ENCODE measurements around the gene ZGPAT. TPM values are rescaled to one million over a fixed set of nuclear protein-coding genes. Genes with fewer than 3 reads are reported as not detected.

ZGPAT gene
- total and polyA plus RNA-seq, 2 of the 13 experiments (the other 11 are each of a cell fraction or from before 2014, with no cell fraction given): 23.0 to 41.9 TPM

DNA sequence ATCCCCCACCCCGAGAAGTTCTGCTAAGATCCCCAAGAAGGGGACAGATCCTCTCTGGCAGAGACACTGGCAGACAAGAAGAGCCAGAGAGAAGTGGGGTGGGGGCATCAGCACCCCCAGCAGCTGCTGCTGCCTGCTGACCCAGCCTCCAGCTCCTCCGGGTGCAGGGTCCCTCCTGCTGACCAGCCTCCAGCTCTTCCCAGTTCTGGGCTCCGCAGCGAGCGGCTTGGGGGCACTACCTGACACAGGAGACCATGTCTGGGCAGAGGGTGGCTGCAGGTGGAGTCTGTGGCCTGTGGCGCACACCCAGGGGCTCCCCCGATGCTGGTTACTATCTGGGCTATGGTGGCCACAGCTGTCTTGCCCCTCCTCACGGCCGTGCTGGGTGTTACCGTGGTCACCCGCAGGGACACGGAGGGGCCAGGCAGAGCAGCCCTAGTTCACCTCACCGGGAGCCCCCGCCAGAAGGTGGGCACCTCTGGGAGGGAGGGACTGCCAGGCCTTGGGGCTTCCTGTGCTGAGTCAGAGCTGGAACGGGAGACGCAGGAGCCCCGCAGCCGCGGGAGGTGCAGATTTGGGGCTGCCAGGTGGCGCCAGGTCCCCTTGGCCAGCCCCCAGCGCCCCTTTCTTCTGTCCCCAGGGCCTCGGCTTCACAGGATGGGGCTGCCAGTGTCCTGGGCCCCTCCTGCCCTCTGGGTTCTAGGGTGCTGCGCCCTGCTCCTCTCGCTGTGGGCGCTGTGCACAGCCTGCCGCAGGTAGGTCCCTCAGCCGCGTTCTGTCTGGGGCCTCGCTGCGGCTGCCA, 29.3 kb downstream of the ZGPAT start (continued):
- TF ChIP-seq, protein P1, sequence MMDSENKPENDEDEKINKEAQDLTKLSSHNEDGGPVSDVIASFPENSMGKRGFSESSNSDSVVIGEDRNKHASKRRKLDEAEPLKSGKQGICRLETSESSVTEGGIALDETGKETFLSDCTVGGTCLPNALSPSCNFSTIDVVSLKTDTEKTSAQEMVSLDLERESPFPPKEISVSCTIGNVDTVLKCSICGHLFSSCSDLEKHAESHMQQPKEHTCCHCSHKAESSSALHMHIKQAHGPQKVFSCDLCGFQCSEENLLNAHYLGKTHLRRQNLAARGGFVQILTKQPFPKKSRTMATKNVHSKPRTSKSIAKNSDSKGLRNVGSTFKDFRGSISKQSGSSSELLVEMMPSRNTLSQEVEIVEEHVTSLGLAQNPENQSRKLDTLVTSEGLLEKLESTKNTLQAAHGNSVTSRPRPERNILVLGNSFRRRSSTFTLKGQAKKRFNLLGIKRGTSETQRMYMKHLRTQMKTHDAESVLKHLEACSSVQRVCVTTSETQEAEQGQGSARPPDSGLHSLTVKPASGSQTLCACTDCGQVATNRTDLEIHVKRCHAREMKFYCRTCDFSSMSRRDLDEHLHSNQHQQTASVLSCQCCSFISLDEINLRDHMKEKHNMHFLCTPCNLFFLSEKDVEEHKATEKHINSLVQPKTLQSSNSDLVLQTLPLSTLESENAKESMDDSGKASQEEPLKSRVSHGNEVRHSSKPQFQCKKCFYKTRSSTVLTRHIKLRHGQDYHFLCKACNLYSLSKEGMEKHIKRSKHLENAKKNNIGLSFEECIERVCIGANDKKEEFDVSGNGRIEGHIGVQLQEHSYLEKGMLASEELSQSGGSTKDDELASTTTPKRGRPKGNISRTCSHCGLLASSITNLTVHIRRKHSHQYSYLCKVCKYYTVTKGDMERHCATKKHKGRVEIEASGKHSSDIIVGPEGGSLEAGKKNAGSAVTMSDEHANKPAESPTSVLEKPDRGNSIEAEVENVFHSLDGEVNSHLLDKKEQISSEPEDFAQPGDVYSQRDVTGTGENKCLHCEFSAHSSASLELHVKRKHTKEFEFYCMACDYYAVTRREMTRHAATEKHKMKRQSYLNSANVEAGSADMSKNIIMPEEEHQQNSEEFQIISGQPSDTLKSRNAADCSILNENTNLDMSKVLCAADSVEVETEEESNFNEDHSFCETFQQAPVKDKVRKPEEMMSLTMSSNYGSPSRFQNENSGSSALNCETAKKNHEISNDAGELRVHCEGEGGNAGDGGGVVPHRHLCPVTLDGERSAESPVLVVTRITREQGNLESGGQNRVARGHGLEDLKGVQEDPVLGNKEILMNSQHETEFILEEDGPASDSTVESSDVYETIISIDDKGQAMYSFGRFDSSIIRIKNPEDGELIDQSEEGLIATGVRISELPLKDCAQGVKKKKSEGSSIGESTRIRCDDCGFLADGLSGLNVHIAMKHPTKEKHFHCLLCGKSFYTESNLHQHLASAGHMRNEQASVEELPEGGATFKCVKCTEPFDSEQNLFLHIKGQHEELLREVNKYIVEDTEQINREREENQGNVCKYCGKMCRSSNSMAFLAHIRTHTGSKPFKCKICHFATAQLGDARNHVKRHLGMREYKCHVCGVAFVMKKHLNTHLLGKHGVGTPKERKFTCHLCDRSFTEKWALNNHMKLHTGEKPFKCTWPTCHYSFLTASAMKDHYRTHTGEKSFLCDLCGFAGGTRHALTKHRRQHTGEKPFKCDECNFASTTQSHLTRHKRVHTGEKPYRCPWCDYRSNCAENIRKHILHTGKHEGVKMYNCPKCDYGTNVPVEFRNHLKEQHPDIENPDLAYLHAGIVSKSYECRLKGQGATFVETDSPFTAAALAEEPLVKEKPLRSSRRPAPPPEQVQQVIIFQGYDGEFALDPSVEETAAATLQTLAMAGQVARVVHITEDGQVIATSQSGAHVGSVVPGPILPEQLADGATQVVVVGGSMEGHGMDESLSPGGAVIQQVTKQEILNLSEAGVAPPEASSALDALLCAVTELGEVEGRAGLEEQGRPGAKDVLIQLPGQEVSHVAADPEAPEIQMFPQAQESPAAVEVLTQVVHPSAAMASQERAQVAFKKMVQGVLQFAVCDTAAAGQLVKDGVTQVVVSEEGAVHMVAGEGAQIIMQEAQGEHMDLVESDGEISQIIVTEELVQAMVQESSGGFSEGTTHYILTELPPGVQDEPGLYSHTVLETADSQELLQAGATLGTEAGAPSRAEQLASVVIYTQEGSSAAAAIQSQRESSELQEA (CRISPR knock-in tag; IDR thresholded peaks at IDR 0.05; ENCODE audit: not compliant biosample characterization): peak; percentile 73
- TF ChIP-seq DMAP1 (CRISPR knock-in tag; IDR thresholded peaks at IDR 0.05) (no peak), SP5 (CRISPR knock-in tag; IDR thresholded peaks at IDR 0.05; ENCODE audit: borderline replicate concordance, low read depth) (no peak; the same call in 1 of the 2 replicates), ZIK1 (CRISPR knock-in tag; IDR thresholded peaks at IDR 0.05; ENCODE audit: borderline replicate concordance, low read depth) (no peak; the same call in 1 of the 2 replicates), ZMYM4 (CRISPR knock-in tag; IDR thresholded peaks at IDR 0.05) (no peak), U2AF1 (optimal IDR thresholded peaks at IDR 0.05; ENCODE audit: low read depth, low read length) (peak; percentile 77), NONO (IDR thresholded peaks at IDR 0.05) (no peak), NONO (CRISPR knock-in tag; conservative IDR thresholded peaks at IDR 0.05) (no peak), DR1 (CRISPR knock-in tag; IDR thresholded peaks at IDR 0.05) (peak; percentile 57), ZNF335 (CRISPR knock-in tag; IDR thresholded peaks at IDR 0.05) (no peak), MYNN (CRISPR knock-in tag; IDR thresholded peaks at IDR 0.05; ENCODE audit: low read depth) (0 out of 2 replicates have a peak, but pooled peaks have one; percentile 53), BHLHE40 (IDR thresholded peaks at IDR 0.05; ENCODE audit: low read length) (no peak), FOXK1 (CRISPR knock-in tag; IDR thresholded peaks at IDR 0.05; ENCODE audit: borderline replicate concordance, low read depth) (peak; percentile 19; the same call in 1 of the 2 replicates)
- TF ChIP-seq, protein P2, sequence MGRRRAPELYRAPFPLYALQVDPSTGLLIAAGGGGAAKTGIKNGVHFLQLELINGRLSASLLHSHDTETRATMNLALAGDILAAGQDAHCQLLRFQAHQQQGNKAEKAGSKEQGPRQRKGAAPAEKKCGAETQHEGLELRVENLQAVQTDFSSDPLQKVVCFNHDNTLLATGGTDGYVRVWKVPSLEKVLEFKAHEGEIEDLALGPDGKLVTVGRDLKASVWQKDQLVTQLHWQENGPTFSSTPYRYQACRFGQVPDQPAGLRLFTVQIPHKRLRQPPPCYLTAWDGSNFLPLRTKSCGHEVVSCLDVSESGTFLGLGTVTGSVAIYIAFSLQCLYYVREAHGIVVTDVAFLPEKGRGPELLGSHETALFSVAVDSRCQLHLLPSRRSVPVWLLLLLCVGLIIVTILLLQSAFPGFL (CRISPR knock-in tag; IDR thresholded peaks at IDR 0.05): no peak
- TF ChIP-seq, protein P3, sequence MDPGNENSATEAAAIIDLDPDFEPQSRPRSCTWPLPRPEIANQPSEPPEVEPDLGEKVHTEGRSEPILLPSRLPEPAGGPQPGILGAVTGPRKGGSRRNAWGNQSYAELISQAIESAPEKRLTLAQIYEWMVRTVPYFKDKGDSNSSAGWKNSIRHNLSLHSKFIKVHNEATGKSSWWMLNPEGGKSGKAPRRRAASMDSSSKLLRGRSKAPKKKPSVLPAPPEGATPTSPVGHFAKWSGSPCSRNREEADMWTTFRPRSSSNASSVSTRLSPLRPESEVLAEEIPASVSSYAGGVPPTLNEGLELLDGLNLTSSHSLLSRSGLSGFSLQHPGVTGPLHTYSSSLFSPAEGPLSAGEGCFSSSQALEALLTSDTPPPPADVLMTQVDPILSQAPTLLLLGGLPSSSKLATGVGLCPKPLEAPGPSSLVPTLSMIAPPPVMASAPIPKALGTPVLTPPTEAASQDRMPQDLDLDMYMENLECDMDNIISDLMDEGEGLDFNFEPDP (CRISPR knock-in tag; conservative IDR thresholded peaks at IDR 0.05): no peak
- TF ChIP-seq, protein P4, sequence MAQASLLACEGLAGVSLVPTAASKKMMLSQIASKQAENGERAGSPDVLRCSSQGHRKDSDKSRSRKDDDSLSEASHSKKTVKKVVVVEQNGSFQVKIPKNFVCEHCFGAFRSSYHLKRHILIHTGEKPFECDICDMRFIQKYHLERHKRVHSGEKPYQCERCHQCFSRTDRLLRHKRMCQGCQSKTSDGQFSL (CRISPR knock-in tag; IDR thresholded peaks at IDR 0.05): no peak; the same call in 1 of the 2 replicates
- TF ChIP-seq, protein P5, sequence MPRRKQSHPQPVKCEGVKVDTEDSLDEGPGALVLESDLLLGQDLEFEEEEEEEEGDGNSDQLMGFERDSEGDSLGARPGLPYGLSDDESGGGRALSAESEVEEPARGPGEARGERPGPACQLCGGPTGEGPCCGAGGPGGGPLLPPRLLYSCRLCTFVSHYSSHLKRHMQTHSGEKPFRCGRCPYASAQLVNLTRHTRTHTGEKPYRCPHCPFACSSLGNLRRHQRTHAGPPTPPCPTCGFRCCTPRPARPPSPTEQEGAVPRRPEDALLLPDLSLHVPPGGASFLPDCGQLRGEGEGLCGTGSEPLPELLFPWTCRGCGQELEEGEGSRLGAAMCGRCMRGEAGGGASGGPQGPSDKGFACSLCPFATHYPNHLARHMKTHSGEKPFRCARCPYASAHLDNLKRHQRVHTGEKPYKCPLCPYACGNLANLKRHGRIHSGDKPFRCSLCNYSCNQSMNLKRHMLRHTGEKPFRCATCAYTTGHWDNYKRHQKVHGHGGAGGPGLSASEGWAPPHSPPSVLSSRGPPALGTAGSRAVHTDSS (CRISPR knock-in tag; conservative IDR thresholded peaks at IDR 0.05): no peak; the same call in 1 of the 2 replicates
